ENCODE data around the gene CALCB. TPM values are rescaled to one million over a fixed set of nuclear protein-coding genes. Genes with fewer than 3 reads are reported as not detected.

CALCB gene
- total and polyA plus RNA-seq, 7 donors = 0.10 to 29.1 (median 0.79) TPM; not detected in 3

DNA sequence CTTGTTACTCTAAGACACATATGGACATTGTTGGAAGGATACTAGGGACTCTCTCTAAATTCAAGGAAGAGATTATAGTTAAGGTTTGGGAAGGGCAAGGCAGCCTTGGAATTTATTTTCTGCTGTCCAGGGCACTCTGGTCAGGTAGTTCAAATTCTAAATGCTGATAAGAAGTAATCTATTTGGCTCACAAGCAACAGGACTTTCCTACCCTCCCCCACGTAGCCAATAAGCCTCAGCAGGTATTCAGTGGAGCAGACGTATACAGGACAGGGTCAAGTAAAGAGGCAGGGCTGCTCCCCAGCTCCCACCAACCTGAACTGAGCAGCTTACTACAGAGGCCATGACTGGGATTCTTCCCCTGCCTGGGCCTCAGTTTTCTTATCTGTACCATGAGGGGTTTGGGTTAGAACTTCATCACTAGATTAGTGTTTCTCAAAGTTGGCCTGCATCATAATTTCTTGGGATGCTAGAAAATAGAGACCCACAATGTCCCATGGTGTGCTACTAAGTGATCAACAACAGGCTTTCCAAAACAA, 35.3 kb downstream of the CALCB start:
- intact Hi-C loops (cut with DNase I) = no loop called here
- Histone ChIP-seq H3K27me3 (ENCODE audit: insufficient read depth in 3 of 3, low read length in 2 of 3) (no peaks in the 10 kb centered on the region), H3K36me3 (ENCODE audit: insufficient read depth in 1 of 2, low read depth in 1 of 2) (no peaks in the 10 kb centered on the region), H3K27ac (no peak overlapping the region), H3K4me3 (no peak overlapping the region), H3K9me3 (no peaks in the 10 kb centered on the region), H3K4me1 (no peaks in the 10 kb centered on the region)
- DNase-seq = no peak
- 84 to 91% (median 89%) methylated on average over 2 of the region's 2 CpGs for WGBS, 3 donors
- no peak for ATAC-seq
- TF ChIP-seq CTCF (IDR thresholded peaks at IDR 0.05) = no peak

- DNase-seq (no peak), ATAC-seq (no peak)
- Histone ChIP-seq H3K9me3 (no peaks in the 10 kb centered on the region), H3K36me3 (ENCODE audit: insufficient read depth in 1 of 2, low read depth in 1 of 2) (no peaks in the 10 kb centered on the region), H3K4me1 (peaks cover 2% of the 10 kb centered on the region), H3K27ac (no peak overlapping the region), H3K4me3 (no peak overlapping the region), H3K27me3 (ENCODE audit: insufficient read depth in 3 of 3, low read length in 2 of 3) (peaks cover 0 to 4% (median 0%) of the 10 kb centered on the region in 3 donors)
- no peak for TF ChIP-seq CTCF (IDR thresholded peaks at IDR 0.05)
- WGBS, 3 donors = 68 to 73% (median 69%) methylated on average over 2 of the region's 2 CpGs
- intact Hi-C loops (cut with DNase I) = no loop called here
These were observed 36.2 kb downstream of the CALCB start for GRCh38 chr11:15109602-15110001.

- H3K27me3 ChIP-seq (ENCODE audit: insufficient read depth in 3 of 3, low read length in 2 of 3) = peaks cover 0 to 21% (median 2%) of the 10 kb centered on the region in 3 donors
- H3K36me3 ChIP-seq (ENCODE audit: insufficient read depth in 1 of 2, low read depth in 1 of 2) = no peaks in the 10 kb centered on the region
- H3K9me3 ChIP-seq = no peaks in the 10 kb centered on the region
- 82 to 91% (median 87%) methylated on average over 3 of the region's 3 CpGs for WGBS, 3 donors
- TF ChIP-seq CTCF (IDR thresholded peaks at IDR 0.05) = no peak
- no peak for DNase-seq
- ATAC-seq = no peak
- H3K27ac ChIP-seq = no peak overlapping the region
- intact Hi-C loops (cut with DNase I) = no loop called here
- H3K4me3 ChIP-seq = no peak overlapping the region
- peaks cover 5% of the 10 kb centered on the region for H3K4me1 ChIP-seq
These were observed 37.8 kb downstream of the CALCB start for GRCh38 chr11:15111215-15111614.

DNA sequence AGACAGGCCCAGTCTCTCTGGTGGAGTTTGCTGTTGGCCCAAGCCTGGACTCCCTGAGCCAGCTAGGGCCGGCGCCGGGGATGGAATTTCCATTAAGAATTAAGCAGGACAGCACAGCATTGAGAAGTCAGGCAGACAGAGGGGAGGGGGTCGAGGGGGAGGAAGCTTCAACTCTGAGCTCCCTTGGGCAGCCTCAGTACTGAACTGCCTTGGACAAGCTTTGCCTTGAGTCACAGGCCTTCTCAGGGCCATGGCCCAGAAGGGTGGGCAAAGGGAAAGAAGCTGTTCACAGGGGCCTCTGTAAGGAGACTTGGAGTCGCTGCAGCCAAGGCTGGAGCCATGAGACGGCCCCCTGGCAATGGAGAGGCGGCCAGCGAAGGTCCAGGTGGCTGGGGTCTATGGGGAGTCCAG, 38.7 kb downstream of the CALCB start:
- H3K9me3 ChIP-seq = no peaks in the 10 kb centered on the region
- TF ChIP-seq CTCF (IDR thresholded peaks at IDR 0.05) = no peak
- peaks cover 0 to 23% (median 3%) of the 10 kb centered on the region in 3 donors for H3K27me3 ChIP-seq (ENCODE audit: insufficient read depth in 3 of 3, low read length in 2 of 3)
- H3K27ac ChIP-seq = no peak overlapping the region
- DNase-seq (no peak), ATAC-seq (no peak)
- H3K36me3 ChIP-seq (ENCODE audit: insufficient read depth in 1 of 2, low read depth in 1 of 2) = no peaks in the 10 kb centered on the region
- 62 to 67% (median 64%) methylated on average over 8 of the region's 8 CpGs for WGBS, 3 donors
- no peak overlapping the region for H3K4me3 ChIP-seq
- intact Hi-C loops (cut with DNase I) = no loop called here
- peaks cover 5% of the 10 kb centered on the region for H3K4me1 ChIP-seq

GRCh38 chr11:15113381-15113780, 40.0 kb downstream of the CALCB start:
- no peak overlapping the region for H3K4me3 ChIP-seq
- no peak for TF ChIP-seq CTCF (IDR thresholded peaks at IDR 0.05)
- peaks cover 5% of the 10 kb centered on the region for H3K4me1 ChIP-seq
- H3K36me3 ChIP-seq (ENCODE audit: insufficient read depth in 1 of 2, low read depth in 1 of 2) = no peaks in the 10 kb centered on the region
- no peak overlapping the region for H3K27ac ChIP-seq
- intact Hi-C loops (cut with DNase I) = no loop called here
- ATAC-seq (no peak), DNase-seq (no peak)
- no peaks in the 10 kb centered on the region for H3K9me3 ChIP-seq
- 69 to 79% (median 79%) methylated on average over 5 of the region's 5 CpGs for WGBS, 3 donors
- peaks cover 0 to 27% (median 6%) of the 10 kb centered on the region in 3 donors for H3K27me3 ChIP-seq (ENCODE audit: insufficient read depth in 3 of 3, low read length in 2 of 3)

All from psoas muscle (tissue), 8 donors.